NOMO-1 treated with DMSO at 0.1 percent for 48 hours (cell line): ENCODE data around the gene LHPP.

Experiments
- DNase-seq: peaks from one replicate; lab custom pipeline; 2025; ENCODE audit not compliant: unreplicated experiment; lab: John Stamatoyannopoulos, UW

Gene LHPP

DNA sequence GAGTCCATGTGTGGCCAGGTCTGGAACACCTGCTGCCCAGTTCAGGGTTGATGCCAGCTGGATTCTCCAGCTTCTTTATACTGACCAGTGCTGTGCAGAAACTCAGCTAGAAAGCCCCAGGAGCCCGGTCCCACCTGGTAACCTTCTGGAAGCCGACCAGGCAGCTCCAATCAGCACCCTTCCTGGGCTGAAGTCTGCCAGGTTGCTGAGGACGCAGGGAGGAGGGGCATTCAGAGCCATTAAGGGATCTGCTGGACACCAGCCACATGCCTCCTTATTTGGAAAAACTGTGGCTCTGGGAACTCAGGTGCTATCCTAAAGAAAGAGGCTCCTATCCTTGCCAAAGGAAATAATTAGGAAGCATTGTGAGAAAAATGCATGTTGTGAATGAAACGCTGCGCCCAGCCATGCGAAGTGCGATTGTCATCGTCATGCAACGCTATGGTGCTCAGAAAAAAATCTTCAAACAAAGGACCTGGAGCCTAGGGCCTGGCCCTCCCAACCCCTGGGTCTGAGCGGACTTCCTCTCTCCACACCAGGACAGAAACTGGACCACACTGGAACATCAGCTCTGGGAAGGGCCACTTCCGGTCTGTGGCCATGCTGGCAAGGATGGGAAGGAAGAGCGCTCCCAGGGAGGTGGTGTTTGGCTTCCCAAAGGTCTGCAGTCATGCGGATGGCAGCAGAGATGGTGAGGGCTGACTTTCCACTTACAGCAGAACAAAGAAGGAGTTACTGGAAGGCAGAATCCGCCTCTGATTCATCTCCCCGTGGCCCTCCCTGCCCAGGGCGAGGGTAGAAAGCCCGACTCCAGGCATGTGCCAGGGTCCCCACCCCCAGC, 192.4 kb downstream of the LHPP start:
- DNase-seq, result no peak

DNA sequence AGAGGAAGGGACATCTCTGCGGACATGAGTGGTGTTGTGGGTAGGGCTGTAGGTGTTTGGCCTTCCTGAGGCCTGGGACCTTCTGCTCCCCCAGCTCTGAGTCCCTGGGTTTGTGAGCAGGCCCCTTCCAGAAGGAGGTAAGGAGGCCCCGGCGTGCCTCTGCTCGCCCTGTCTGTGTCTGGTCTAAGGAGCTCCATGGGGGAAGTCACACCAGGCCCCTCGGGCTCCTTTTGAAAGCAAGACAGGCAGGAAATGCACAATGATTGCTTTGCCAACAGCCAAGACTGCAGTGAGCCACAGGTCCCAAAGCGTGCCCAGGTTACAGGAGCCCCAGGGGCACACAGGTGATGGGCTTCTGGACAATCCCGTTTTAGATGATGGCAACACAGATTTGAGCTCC, 193.1 kb downstream of the LHPP start:
- DNase-seq, result no peak

- no peak for DNase-seq
These were observed 193.8 kb downstream of the LHPP start for GRCh38 chr10:124655191-124656112.

- DNase-seq, result no peak
These were observed 194.5 kb downstream of the LHPP start for GRCh38 chr10:124656113-124656490.

DNA sequence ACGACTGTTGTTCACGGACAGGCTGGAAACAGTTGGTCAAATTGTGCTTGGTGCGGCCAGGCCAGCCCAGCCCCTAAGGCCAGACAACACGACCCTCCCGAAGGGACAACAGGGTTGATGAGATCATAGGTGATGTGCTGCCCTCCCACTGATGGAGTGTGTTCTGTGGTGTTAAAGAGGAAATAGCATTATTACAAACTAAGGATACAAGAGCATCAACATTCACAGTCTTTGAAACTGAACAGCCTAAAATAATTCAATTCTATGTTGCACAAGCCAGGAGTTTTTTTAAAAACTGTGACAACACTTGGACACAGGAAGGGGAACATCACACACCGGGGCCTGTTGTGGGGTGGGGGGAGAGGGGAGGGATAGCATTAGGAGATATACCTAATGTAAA, 194.9 kb downstream of the LHPP start:
- no peak for DNase-seq

DNA sequence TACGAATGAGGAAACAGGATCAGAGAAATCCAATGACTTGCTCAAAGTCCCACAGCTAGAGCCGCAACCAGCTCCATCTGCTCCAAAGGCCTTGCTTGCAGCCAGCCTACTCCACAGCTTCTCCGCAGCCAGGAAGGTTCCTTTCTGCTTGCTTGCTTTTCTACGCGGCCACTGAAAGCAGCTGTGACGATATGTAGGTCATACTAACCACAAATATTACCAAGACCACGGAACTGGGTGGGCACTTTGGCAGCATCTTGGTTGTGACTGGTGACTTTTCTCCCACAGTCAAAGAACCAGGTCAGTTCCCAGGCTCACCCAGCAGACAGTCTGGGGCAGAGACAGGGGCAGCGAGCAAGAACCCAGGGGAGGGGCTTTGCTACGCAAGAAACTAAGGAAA, 196.2 kb downstream of the LHPP start:
- DNase-seq, result no peak

- DNase-seq, result no peak
These were observed 197.1 kb downstream of the LHPP start for GRCh38 chr10:124658591-124659242.

DNA sequence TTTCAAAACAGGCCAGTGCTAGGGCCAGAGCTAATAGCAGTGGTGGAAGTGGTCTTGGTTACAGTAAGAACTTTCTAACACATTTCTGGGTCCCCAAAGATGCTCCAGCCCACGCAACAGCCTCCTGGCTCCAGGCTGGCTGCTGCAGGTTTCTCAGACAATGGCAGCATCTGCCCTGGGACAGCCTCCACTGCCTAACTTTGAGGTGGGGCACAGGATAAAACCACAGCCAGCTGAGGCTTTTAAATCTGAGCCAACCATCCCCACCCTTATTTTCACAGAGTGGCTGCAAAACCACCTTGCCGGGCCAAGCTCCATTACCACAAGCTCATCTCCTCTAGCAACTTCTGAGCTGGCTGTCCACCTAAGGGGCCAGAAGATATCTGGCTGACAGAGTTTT, 197.8 kb downstream of the LHPP start:
- no peak for DNase-seq

DNA sequence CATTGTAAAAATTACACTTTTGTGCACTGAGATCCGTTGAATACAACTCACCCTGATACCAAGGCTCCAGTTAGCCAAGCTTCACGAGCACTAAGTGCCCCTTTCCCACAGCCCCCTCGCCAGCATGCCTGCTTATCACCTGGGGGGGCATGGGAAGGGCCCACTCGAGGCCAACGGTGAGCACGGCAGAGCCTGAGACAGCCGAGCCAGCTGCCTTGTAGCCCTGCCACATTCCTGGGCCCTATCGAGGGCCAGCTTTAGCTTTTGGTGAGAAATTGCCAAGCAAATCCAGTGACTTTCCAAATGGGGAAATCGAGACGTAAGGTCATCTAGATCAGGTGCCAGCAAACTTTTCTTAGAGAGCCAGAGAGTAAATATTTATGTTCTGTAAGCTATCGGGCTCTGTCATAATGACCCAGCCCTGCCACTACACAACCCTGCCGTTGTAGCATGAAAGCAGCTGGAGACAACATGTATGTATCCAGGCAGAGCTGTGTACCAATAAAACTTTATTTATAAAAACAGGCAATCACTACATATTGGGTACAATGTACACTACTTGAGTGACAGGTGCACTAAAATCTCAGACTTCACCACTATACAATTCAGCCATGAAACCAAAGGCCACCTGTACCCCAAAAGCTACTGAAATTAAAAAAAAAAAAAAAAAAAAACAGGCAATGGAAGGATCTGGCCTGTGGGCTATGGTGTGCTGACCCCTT, 198.9 kb downstream of the LHPP start:
- no peak for DNase-seq

DNA sequence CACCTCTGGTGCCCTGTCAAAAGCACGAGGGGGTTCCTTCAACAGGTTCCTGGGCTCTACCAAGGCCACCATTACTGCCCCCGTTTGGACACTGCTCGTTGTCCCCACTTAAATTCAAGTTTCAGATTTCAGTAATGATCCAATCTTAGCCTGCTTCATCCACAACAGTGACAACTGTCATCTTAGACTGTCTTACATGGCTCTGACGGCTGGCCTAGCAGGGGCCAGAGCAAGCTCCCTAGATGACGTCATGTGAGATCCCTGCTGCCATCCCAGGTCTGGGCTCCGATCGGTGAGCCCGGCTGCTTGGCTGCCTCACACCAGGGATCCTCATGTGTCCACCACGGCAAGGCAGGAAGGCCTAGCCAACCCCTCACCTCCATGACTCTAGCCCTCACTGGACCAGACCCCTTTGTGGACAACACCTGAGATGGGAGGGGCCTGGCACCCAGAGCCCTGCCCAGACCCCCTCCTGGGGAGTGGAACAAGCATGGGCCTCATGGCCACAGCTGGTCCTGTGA, 200.1 kb downstream of the LHPP start:
- DNase-seq, result no peak

DNA sequence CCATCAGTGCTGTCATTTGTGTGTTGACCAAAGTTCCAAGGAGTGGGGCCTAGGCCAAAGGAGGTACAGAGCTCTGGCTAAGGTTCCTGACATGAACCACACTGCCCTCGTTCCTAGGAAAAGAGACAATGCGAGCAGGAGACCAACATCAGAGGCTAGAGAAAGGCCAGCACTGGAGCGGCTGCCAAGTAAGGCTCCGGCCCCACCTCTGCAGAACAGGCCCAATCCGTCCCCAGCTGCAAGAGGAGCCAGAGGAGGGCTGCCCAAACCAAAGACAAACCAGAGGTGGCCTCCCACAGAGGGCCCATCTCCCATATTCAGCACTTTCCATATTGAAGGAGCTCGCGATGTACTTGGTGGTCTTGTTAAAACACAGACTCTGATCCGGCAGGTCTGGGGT, 201.6 kb downstream of the LHPP start:
- DNase-seq, result no peak
